Liver (tissue), 9 donors: ENCODE results near the gene FMO3. TPM values are rescaled to one million over a fixed set of nuclear protein-coding genes. Genes with fewer than 3 reads are reported as not detected.

Experiments used
- DNase-seq: peaks from one replicate; pipeline ENCODE4 v3.0.0-alpha.2; 2017; ENCODE audit warnings: low spot score
- H3K27ac ChIP-seq, 2 donors: one replicate each; pipeline ENCODE4 v1.7.0; 2013; ENCODE audit warnings: inconsistent platforms in 2 of 2, low read length in 2 of 2, control low read depth in 1 of 2, low read depth in 1 of 2, mild to moderate bottlenecking in 1 of 2
- H3K27me3 ChIP-seq, 4 donors: one replicate each; pipeline versions ENCODE4 v1.6.1 to v1.7.0; 2013; ENCODE audit warnings: low read length in 3 of 4, inconsistent platforms in 1 of 4, mild to moderate bottlenecking in 1 of 4, moderate library complexity in 1 of 4; ENCODE audit not compliant: control insufficient read depth in 4 of 4, insufficient read depth in 4 of 4
- H3K36me3 ChIP-seq, 4 donors: one replicate each; pipeline versions ENCODE4 v1.6.1 to v1.7.0; 2013; ENCODE audit warnings: low read length in 3 of 4, mild to moderate bottlenecking in 3 of 4, low read depth in 1 of 4, moderate library complexity in 1 of 4; ENCODE audit not compliant: control insufficient read depth in 4 of 4, insufficient read depth in 3 of 4
- H3K4me1 ChIP-seq, 4 donors: one replicate each; pipeline versions ENCODE4 v1.6.1 to v1.7.0; 2013; ENCODE audit warnings: low read length in 3 of 4, mild to moderate bottlenecking in 3 of 4, moderate library complexity in 1 of 4; ENCODE audit not compliant: control insufficient read depth in 4 of 4, insufficient read depth in 4 of 4
- H3K4me3 ChIP-seq, 3 donors: one replicate each; pipeline versions ENCODE4 v1.6.1 to v1.7.0; 2013; ENCODE audit warnings: low read length in 3 of 3, control low read depth in 1 of 3, low read depth in 1 of 3, mild to moderate bottlenecking in 1 of 3
- H3K9ac ChIP-seq, 2 donors: one replicate each; pipeline ENCODE4 v1.7.0; 2013; ENCODE audit warnings: low read length in 2 of 2, mild to moderate bottlenecking in 2 of 2, moderate library complexity in 2 of 2, control low read depth in 1 of 2, low read depth in 1 of 2
- H3K9me3 ChIP-seq, 4 donors: one replicate each; pipeline versions ENCODE4 v1.6.1 to v1.7.0; 2013; ENCODE audit warnings: low read length in 3 of 4; ENCODE audit not compliant: control insufficient read depth in 4 of 4
- EGR1 ChIP-seq, 2 donors: IDR thresholded peaks; 2 replicates each; pipeline ENCODE4 v1.6.1; 2016 to 2018; ENCODE audit warnings: antibody characterized with exemption in 2 of 2, low read depth in 2 of 2
- FOXA1 ChIP-seq: IDR thresholded peaks from 2 replicates; pipeline ENCODE4 v1.6.1; 2016; ENCODE audit warnings: antibody characterized with exemption
- FOXA2 ChIP-seq: IDR thresholded peaks from 2 replicates; pipeline ENCODE4 v1.6.1; 2016; ENCODE audit warnings: antibody characterized with exemption
- GABPA ChIP-seq, 2 donors: IDR thresholded peaks in 1 of 2; conservative IDR thresholded peaks in 1 of 2; 2 replicates each; pipeline ENCODE4 v1.6.1; 2016; ENCODE audit warnings: antibody characterized with exemption in 2 of 2, mild to moderate bottlenecking in 1 of 2, moderate library complexity in 1 of 2
- HNF4A ChIP-seq, 2 donors: conservative IDR thresholded peaks; 2 replicates each; pipeline ENCODE4 v1.6.1; 2016; ENCODE audit warnings: antibody characterized with exemption in 2 of 2, mild to moderate bottlenecking in 2 of 2
- HNF4G ChIP-seq: IDR thresholded peaks from 2 replicates; pipeline ENCODE4 v1.6.1; 2016; ENCODE audit warnings: antibody characterized with exemption
- JUND ChIP-seq, 2 donors: IDR thresholded peaks; 2 replicates each; pipeline ENCODE4 v1.6.1; 2016; ENCODE audit warnings: antibody characterized with exemption in 2 of 2
- NR2F2 ChIP-seq: IDR thresholded peaks from 2 replicates; pipeline ENCODE4 v1.6.1; 2016; ENCODE audit warnings: antibody characterized with exemption
- RAD21 ChIP-seq, 2 donors: IDR thresholded peaks; 2 replicates each; pipeline ENCODE4 v1.6.1; 2016; ENCODE audit warnings: antibody characterized with exemption in 2 of 2, mild to moderate bottlenecking in 2 of 2
- RXRA ChIP-seq, 2 donors: IDR thresholded peaks; 2 replicates each; pipeline ENCODE4 v1.6.1; 2017 to 2018; ENCODE audit warnings: antibody characterized with exemption in 2 of 2, mild to moderate bottlenecking in 1 of 2
- SP1 ChIP-seq: IDR thresholded peaks from 2 replicates; pipeline ENCODE4 v1.6.1; 2018; ENCODE audit warnings: antibody characterized with exemption, mild to moderate bottlenecking
- TAF1 ChIP-seq: conservative IDR thresholded peaks from 2 replicates; pipeline ENCODE4 v1.6.1; 2016; ENCODE audit warnings: antibody characterized with exemption, mild to moderate bottlenecking
- YY1 ChIP-seq: IDR thresholded peaks from 2 replicates; pipeline ENCODE4 v1.6.1; 2016; ENCODE audit warnings: antibody characterized with exemption, mild to moderate bottlenecking
- WGBS: extraction: QIAGEN DNeasy Blood & Tissue Kit; methylation state at CpG from one replicate; pipeline ENCODE4 v1.1.7; 2013; 5-methylcytosine and 5-hydroxymethylcytosine counted together
- polyA plus RNA-seq, 2 donors: library from polyadenylated mRNA; stranded (reverse) in 1 of 2; unstranded in 1 of 2; fragments of 200-250 nt in 1 of 2; fragments of >200 nt in 1 of 2; fragmentation: Nextera tagmentation in 1 of 2; extraction: Ambion mirVana in 1 of 2; gene quantifications; one replicate each; pipeline versions ENCODE4 v1.2.1 to v1.2.3, GENCODE V29; 2013 to 2015
- total RNA-seq, 2 donors: library from RNA; depleted of rRNA; stranded (reverse); fragments of >200 nt; gene quantifications; one replicate each; pipeline ENCODE4 v1.2.3, GENCODE V29; 2014
- TF ChIP-seq, protein P1 (sequence below): IDR thresholded peaks from 2 replicates; pipeline ENCODE4 v1.6.1; 2016; ENCODE audit warnings: antibody characterized with exemption, mild to moderate bottlenecking
- TF ChIP-seq, protein P2 (sequence below): IDR thresholded peaks from 2 replicates; pipeline ENCODE4 v1.6.1; 2016; ENCODE audit warnings: antibody characterized with exemption
- TF ChIP-seq, protein P3 (sequence below): fragments of 150-350 bp; IDR thresholded peaks from 2 replicates; pipeline ENCODE4 v1.5.1; 2017; ENCODE audit warnings: improper control_type of control experiment, low read depth, low read length; ENCODE audit not compliant: missing input control
- TF ChIP-seq, protein P4 (sequence below): IDR thresholded peaks from 2 replicates; pipeline ENCODE4 v1.6.1; 2016; ENCODE audit warnings: antibody characterized with exemption
- TF ChIP-seq, protein P5 (sequence below): IDR thresholded peaks from 2 replicates; pipeline ENCODE4 v1.6.1; 2016; ENCODE audit warnings: antibody characterized with exemption
- donor health status: healthy.
- donor health status: healthy.
- donor health status: healthy.
- donor health status: healthy.
- donor health status: healthy.

The FMO3 gene
- total and polyA plus RNA-seq, 4 donors = 11.1 to 276 (median 123) TPM

DNA sequence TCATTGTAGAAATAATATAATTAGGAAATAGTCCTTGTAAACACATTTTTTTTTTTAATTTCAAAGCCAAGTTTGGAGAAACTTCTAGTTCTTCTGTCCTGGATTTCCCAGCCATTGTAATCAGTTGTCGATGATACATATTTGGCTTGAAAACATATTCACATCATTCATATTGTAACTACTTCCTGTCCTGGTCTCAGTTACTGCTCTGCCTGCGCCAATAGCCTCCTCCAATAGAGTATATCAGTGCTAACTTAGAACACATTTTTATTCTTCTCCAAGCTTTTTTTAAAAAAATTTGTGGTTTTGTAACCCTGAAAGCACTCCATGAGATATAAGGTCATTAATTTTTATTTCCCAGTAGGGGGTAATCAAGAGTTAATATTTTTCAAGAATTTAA lies 48.3 kb downstream of the FMO3 start:
- no peak overlapping the region for H3K27ac ChIP-seq
- H3K4me3 ChIP-seq = no peak overlapping the region
- H3K9me3 ChIP-seq = no peaks in the 10 kb centered on the region
- TF ChIP-seq, protein P1, sequence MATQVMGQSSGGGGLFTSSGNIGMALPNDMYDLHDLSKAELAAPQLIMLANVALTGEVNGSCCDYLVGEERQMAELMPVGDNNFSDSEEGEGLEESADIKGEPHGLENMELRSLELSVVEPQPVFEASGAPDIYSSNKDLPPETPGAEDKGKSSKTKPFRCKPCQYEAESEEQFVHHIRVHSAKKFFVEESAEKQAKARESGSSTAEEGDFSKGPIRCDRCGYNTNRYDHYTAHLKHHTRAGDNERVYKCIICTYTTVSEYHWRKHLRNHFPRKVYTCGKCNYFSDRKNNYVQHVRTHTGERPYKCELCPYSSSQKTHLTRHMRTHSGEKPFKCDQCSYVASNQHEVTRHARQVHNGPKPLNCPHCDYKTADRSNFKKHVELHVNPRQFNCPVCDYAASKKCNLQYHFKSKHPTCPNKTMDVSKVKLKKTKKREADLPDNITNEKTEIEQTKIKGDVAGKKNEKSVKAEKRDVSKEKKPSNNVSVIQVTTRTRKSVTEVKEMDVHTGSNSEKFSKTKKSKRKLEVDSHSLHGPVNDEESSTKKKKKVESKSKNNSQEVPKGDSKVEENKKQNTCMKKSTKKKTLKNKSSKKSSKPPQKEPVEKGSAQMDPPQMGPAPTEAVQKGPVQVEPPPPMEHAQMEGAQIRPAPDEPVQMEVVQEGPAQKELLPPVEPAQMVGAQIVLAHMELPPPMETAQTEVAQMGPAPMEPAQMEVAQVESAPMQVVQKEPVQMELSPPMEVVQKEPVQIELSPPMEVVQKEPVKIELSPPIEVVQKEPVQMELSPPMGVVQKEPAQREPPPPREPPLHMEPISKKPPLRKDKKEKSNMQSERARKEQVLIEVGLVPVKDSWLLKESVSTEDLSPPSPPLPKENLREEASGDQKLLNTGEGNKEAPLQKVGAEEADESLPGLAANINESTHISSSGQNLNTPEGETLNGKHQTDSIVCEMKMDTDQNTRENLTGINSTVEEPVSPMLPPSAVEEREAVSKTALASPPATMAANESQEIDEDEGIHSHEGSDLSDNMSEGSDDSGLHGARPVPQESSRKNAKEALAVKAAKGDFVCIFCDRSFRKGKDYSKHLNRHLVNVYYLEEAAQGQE = no peak
- TF ChIP-seq JUND (IDR thresholded peaks at IDR 0.05) (no peak), NR2F2 (no peak), HNF4G (no peak), SP1 (no peak), EGR1 (IDR thresholded peaks at IDR 0.05; ENCODE audit: low read depth in 2 of 2) (no peak), YY1 (no peak), FOXA1 (no peak), HNF4A (conservative IDR thresholded peaks at IDR 0.05) (no peak), TAF1 (no peak), RXRA (IDR thresholded peaks at IDR 0.05) (no peak), RAD21 (IDR thresholded peaks at IDR 0.05) (no peak), FOXA2 (no peak), GABPA (IDR thresholded peaks at IDR 0.05 in 1 of 2, conservative IDR thresholded peaks at IDR 0.05 in 1 of 2) (no peak)
- TF ChIP-seq, protein P2, sequence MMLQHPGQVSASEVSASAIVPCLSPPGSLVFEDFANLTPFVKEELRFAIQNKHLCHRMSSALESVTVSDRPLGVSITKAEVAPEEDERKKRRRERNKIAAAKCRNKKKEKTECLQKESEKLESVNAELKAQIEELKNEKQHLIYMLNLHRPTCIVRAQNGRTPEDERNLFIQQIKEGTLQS = no peak
- TF ChIP-seq, protein P3, sequence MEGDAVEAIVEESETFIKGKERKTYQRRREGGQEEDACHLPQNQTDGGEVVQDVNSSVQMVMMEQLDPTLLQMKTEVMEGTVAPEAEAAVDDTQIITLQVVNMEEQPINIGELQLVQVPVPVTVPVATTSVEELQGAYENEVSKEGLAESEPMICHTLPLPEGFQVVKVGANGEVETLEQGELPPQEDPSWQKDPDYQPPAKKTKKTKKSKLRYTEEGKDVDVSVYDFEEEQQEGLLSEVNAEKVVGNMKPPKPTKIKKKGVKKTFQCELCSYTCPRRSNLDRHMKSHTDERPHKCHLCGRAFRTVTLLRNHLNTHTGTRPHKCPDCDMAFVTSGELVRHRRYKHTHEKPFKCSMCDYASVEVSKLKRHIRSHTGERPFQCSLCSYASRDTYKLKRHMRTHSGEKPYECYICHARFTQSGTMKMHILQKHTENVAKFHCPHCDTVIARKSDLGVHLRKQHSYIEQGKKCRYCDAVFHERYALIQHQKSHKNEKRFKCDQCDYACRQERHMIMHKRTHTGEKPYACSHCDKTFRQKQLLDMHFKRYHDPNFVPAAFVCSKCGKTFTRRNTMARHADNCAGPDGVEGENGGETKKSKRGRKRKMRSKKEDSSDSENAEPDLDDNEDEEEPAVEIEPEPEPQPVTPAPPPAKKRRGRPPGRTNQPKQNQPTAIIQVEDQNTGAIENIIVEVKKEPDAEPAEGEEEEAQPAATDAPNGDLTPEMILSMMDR = no peak
- TF ChIP-seq, protein P4, sequence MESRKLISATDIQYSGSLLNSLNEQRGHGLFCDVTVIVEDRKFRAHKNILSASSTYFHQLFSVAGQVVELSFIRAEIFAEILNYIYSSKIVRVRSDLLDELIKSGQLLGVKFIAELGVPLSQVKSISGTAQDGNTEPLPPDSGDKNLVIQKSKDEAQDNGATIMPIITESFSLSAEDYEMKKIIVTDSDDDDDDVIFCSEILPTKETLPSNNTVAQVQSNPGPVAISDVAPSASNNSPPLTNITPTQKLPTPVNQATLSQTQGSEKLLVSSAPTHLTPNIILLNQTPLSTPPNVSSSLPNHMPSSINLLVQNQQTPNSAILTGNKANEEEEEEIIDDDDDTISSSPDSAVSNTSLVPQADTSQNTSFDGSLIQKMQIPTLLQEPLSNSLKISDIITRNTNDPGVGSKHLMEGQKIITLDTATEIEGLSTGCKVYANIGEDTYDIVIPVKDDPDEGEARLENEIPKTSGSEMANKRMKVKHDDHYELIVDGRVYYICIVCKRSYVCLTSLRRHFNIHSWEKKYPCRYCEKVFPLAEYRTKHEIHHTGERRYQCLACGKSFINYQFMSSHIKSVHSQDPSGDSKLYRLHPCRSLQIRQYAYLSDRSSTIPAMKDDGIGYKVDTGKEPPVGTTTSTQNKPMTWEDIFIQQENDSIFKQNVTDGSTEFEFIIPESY = no peak
- TF ChIP-seq, protein P5, sequence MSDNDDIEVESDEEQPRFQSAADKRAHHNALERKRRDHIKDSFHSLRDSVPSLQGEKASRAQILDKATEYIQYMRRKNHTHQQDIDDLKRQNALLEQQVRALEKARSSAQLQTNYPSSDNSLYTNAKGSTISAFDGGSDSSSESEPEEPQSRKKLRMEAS = no peak
- 85% methylated on average over 2 of the region's 2 CpGs for WGBS
- peaks cover 6 to 31% (median 23%) of the 10 kb centered on the region in 4 donors for H3K4me1 ChIP-seq
- DNase-seq = no peak
- no peak overlapping the region for H3K9ac ChIP-seq
- no peaks in the 10 kb centered on the region for H3K36me3 ChIP-seq
- H3K27me3 ChIP-seq = no peaks in the 10 kb centered on the region
